Measurements from ENCODE around the gene VPS4B.

VPS4B gene

DNA sequence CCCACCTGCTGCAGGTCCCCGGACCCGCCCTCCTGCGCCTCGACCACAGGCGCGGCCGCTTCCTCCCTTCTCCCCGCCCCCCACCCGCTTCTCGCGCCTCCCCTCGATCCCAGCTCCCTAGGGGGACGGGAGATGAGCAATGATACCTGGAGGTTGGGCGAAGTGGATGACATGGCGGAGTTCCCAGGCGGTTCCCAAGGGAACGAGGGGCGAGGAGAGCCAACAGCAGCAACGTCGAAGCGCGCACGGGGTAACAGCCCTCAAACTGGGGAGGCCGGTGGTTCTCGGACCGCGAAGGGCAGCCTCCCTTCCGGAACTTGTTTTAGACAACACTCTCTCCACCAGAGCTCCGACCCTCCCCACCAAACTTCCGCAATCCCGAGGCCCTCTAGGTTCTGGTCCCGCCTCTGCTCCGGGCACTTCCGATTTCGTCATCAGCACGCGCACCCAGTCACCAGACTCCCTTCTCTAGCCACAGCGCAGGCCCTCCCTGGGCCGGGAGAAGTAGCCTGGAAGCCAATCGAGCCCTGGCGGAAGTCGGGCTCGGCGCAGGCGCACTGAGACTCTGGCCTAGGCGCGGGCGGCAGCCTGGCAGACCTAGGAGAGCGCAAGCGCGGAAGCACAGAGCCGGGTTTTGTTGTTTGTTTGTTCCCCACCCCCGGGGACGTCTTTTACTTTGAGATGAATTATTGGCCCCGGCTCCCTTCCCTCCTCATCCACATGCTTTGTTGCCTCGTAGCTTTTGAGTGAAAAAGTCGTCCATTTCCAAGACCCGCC lies at the start of gene VPS4B (continued):
- TF ChIP-seq, protein P1, sequence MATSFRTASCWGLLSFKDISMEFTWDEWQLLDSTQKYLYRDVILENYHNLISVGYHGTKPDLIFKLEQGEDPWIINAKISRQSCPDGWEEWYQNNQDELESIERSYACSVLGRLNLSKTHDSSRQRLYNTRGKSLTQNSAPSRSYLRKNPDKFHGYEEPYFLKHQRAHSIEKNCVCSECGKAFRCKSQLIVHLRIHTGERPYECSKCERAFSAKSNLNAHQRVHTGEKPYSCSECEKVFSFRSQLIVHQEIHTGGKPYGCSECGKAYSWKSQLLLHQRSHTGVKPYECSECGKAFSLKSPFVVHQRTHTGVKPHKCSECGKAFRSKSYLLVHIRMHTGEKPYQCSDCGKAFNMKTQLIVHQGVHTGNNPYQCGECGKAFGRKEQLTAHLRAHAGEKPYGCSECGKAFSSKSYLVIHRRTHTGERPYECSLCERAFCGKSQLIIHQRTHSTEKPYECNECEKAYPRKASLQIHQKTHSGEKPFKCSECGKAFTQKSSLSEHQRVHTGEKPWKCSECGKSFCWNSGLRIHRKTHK (tag by site-specific recombination; IDR thresholded peaks at IDR 0.05) = no peak
- TF ChIP-seq RBAK (tag by site-specific recombination; IDR thresholded peaks at IDR 0.05) (no peak), ZNF701 (tag by site-specific recombination; IDR thresholded peaks at IDR 0.05) (no peak), ZNF10 (tag by site-specific recombination; IDR thresholded peaks at IDR 0.05) (no peak), ZNF433 (tag by site-specific recombination; IDR thresholded peaks at IDR 0.05; ENCODE audit: low read depth) (no peak), ZNF394 (tag by site-specific recombination; IDR thresholded peaks at IDR 0.05; ENCODE audit: borderline replicate concordance) (peak; percentile 95), BCL11B (tag by site-specific recombination; IDR thresholded peaks at IDR 0.05; ENCODE audit: low read depth) (no peak), ZNF521 (tag by site-specific recombination; IDR thresholded peaks at IDR 0.05) (no peak), KLF9 (tag by site-specific recombination; IDR thresholded peaks at IDR 0.05; ENCODE audit: low read depth) (peak; percentile 75), ZNF121 (tag by site-specific recombination; IDR thresholded peaks at IDR 0.05) (no peak), EGR2 (tag by site-specific recombination; IDR thresholded peaks at IDR 0.05; ENCODE audit: low read depth) (no peak), ZNF280D (tag by site-specific recombination; IDR thresholded peaks at IDR 0.05) (no peak), ZNF311 (tag by site-specific recombination; IDR thresholded peaks at IDR 0.05; ENCODE audit: borderline replicate concordance) (no peak), SCRT2 (tag by site-specific recombination; IDR thresholded peaks at IDR 0.05) (peak; percentile 77), SP2 (tag by site-specific recombination; IDR thresholded peaks at IDR 0.05) (peak; percentile 97), ZNF423 (tag by site-specific recombination; IDR thresholded peaks at IDR 0.05) (0 out of 2 replicates have a peak, but pooled peaks have one; percentile 59), ZNF791 (tag by site-specific recombination; IDR thresholded peaks at IDR 0.05) (0 out of 2 replicates have a peak, but pooled peaks have one; percentile 8), ZSCAN5A (tag by site-specific recombination; IDR thresholded peaks at IDR 0.05) (no peak), KLF8 (tag by site-specific recombination; IDR thresholded peaks at IDR 0.05) (peak; percentile 82)
- TF ChIP-seq, protein P2, sequence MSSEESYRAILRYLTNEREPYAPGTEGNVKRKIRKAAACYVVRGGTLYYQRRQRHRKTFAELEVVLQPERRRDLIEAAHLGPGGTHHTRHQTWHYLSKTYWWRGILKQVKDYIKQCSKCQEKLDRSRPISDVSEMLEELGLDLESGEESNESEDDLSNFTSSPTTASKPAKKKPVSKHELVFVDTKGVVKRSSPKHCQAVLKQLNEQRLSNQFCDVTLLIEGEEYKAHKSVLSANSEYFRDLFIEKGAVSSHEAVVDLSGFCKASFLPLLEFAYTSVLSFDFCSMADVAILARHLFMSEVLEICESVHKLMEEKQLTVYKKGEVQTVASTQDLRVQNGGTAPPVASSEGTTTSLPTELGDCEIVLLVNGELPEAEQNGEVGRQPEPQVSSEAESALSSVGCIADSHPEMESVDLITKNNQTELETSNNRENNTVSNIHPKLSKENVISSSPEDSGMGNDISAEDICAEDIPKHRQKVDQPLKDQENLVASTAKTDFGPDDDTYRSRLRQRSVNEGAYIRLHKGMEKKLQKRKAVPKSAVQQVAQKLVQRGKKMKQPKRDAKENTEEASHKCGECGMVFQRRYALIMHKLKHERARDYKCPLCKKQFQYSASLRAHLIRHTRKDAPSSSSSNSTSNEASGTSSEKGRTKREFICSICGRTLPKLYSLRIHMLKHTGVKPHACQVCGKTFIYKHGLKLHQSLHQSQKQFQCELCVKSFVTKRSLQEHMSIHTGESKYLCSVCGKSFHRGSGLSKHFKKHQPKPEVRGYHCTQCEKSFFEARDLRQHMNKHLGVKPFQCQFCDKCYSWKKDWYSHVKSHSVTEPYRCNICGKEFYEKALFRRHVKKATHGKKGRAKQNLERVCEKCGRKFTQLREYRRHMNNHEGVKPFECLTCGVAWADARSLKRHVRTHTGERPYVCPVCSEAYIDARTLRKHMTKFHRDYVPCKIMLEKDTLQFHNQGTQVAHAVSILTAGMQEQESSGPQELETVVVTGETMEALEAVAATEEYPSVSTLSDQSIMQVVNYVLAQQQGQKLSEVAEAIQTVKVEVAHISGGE (tag by site-specific recombination; conservative IDR thresholded peaks at IDR 0.05; ENCODE audit: low read depth) = peak; percentile 98
- TF ChIP-seq, protein P3, sequence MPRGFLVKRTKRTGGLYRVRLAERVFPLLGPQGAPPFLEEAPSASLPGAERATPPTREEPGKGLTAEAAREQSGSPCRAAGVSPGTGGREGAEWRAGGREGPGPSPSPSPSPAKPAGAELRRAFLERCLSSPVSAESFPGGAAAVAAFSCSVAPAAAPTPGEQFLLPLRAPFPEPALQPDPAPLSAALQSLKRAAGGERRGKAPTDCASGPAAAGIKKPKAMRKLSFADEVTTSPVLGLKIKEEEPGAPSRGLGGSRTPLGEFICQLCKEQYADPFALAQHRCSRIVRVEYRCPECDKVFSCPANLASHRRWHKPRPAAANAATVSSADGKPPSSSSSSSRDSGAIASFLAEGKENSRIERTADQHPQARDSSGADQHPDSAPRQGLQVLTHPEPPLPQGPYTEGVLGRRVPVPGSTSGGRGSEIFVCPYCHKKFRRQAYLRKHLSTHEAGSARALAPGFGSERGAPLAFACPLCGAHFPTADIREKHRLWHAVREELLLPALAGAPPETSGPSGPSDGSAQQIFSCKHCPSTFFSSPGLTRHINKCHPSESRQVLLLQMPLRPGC (tag by site-specific recombination; IDR thresholded peaks at IDR 0.05) = peak; percentile 16; the same call in 1 of the 2 replicates
- TF ChIP-seq, protein P4, sequence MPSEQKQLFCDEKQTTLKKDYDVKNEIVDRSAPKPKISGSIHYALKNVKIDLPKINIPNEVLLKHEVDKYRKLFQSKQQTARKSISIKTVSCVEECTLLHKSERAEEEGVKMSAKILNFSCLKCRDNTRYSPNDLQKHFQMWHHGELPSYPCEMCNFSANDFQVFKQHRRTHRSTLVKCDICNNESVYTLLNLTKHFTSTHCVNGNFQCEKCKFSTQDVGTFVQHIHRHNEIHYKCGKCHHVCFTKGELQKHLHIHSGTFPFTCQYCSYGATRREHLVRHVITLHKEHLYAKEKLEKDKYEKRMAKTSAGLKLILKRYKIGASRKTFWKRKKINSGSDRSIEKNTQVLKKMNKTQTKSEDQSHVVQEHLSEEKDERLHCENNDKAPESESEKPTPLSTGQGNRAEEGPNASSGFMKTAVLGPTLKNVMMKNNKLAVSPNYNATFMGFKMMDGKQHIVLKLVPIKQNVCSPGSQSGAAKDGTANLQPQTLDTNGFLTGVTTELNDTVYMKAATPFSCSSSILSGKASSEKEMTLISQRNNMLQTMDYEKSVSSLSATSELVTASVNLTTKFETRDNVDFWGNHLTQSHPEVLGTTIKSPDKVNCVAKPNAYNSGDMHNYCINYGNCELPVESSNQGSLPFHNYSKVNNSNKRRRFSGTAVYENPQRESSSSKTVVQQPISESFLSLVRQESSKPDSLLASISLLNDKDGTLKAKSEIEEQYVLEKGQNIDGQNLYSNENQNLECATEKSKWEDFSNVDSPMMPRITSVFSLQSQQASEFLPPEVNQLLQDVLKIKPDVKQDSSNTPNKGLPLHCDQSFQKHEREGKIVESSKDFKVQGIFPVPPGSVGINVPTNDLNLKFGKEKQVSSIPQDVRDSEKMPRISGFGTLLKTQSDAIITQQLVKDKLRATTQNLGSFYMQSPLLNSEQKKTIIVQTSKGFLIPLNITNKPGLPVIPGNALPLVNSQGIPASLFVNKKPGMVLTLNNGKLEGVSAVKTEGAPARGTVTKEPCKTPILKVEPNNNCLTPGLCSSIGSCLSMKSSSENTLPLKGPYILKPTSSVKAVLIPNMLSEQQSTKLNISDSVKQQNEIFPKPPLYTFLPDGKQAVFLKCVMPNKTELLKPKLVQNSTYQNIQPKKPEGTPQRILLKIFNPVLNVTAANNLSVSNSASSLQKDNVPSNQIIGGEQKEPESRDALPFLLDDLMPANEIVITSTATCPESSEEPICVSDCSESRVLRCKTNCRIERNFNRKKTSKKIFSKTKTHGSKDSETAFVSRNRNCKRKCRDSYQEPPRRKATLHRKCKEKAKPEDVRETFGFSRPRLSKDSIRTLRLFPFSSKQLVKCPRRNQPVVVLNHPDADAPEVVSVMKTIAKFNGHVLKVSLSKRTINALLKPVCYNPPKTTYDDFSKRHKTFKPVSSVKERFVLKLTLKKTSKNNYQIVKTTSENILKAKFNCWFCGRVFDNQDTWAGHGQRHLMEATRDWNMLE (tag by site-specific recombination; conservative IDR thresholded peaks at IDR 0.05; ENCODE audit: low read depth) = peak; percentile 82

Data from HEK293 (cell line).